ENCODE measurements around the gene UBASH3A.

DNA sequence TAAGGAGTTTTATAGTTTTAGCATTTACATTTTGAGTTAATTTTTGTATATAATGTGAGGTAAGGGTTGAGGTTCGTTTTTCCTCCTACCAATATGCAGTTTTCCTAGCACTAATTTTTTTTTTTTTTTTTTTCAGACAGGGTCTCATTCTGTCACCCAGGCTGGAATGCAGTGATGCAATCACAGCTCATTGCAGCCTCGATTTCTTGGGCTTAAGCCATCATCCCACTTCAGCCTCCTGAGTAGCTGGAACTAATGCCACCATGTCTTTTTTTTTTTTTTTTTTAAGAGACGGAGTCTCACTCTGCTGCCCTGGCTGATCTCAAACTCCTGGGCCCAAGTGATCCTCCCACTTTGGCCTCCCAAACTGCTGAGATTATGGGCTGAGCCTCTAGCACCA is 2.5 kb upstream of the UBASH3A start:
- TF ChIP-seq, protein P1, sequence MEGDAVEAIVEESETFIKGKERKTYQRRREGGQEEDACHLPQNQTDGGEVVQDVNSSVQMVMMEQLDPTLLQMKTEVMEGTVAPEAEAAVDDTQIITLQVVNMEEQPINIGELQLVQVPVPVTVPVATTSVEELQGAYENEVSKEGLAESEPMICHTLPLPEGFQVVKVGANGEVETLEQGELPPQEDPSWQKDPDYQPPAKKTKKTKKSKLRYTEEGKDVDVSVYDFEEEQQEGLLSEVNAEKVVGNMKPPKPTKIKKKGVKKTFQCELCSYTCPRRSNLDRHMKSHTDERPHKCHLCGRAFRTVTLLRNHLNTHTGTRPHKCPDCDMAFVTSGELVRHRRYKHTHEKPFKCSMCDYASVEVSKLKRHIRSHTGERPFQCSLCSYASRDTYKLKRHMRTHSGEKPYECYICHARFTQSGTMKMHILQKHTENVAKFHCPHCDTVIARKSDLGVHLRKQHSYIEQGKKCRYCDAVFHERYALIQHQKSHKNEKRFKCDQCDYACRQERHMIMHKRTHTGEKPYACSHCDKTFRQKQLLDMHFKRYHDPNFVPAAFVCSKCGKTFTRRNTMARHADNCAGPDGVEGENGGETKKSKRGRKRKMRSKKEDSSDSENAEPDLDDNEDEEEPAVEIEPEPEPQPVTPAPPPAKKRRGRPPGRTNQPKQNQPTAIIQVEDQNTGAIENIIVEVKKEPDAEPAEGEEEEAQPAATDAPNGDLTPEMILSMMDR (IDR thresholded peaks at IDR 0.05 in 4 of 5, conservative IDR thresholded peaks at IDR 0.05 in 1 of 5), result no peak
- no peak for TF ChIP-seq POLR2A (IDR thresholded peaks at IDR 0.05)

Data from gastrocnemius medialis (tissue), 4 donors.